K562 (cell line): ENCODE data around the gene KCND1. TPM values are rescaled to one million over a fixed set of nuclear protein-coding genes. Genes with fewer than 3 reads are reported as not detected.
A peak's percentile ranks its signal among the peaks of the same experiment; 100 is the strongest.

Experiments used
- ATF4 ChIP-seq: fragments of 450-650 bp; formaldehyde crosslinking; IDR thresholded peaks from 2 replicates; pipeline ENCODE4 v1.4.0; 2022; ENCODE audit warnings: mild to moderate bottlenecking, moderate library complexity
- BRD9 ChIP-seq: fragments of 450-650 bp; IDR thresholded peaks from 2 replicates; pipeline ENCODE4 v1.6.1; 2018; ENCODE audit warnings: low read depth; ENCODE audit not compliant: partially characterized antibody
- BRF1 ChIP-seq: IDR thresholded peaks from 3 replicates; pipeline ENCODE4 v1.6.1; 2011; ENCODE audit warnings: borderline replicate concordance, mild to moderate bottlenecking; ENCODE audit not compliant: insufficient read length; ENCODE audit errors: extremely low read depth
- ETV6 ChIP-seq, 3 experiments: fragments of 150-350 bp in 1 of 3; sonication (generic) in 1 of 3; formaldehyde crosslinking in 1 of 3; IDR thresholded peaks; 2 replicates each; pipeline versions ENCODE4 v1.6.1 to v1.8.0; 2014 to 2022; ENCODE audit warnings: borderline replicate concordance in 2 of 3, low read depth in 2 of 3, antibody characterized with exemption in 1 of 3, low read length in 1 of 3, mild to moderate bottlenecking in 1 of 3, missing genetic modification reagents in 1 of 3
- FOXA3 ChIP-seq, 2 experiments: fragments of 450-650 bp in 1 of 2; sonication (generic) in 1 of 2; formaldehyde crosslinking; IDR thresholded peaks in 1 of 2; conservative IDR thresholded peaks in 1 of 2; 2 replicates each; pipeline versions ENCODE4 v1.4.0 to v1.8.0; 2020 to 2022; ENCODE audit warnings: mild to moderate bottlenecking in 2 of 2, missing genetic modification reagents in 1 of 2
- GMEB1 ChIP-seq: fragments of 250-450 bp; sonication (Bioruptor Pico); IDR thresholded peaks from 2 replicates; pipeline ENCODE4 v1.4.0; 2020; ENCODE audit warnings: mild to moderate bottlenecking
- HDAC1 ChIP-seq, 2 experiments: fragments of 450-650 bp; IDR thresholded peaks; 2 replicates each; pipeline ENCODE4 v1.6.1; 2016 to 2017; ENCODE audit warnings: inconsistent platforms in 1 of 2, mild to moderate bottlenecking in 1 of 2, moderate library complexity in 1 of 2
- HLTF ChIP-seq: fragments of 450-650 bp; IDR thresholded peaks from 2 replicates; pipeline ENCODE4 v1.6.1; 2016
- HNRNPLL ChIP-seq: fragments of 200-400 bp; formaldehyde crosslinking; IDR thresholded peaks from 2 replicates; pipeline ENCODE4 v1.6.1; 2017; ENCODE audit warnings: low read length, low read depth, mild to moderate bottlenecking; ENCODE audit not compliant: poor library complexity, severe bottlenecking
- KDM1A ChIP-seq, 2 experiments: fragments of 450-650 bp; IDR thresholded peaks; 2 replicates each; pipeline ENCODE4 v1.6.1; 2016; ENCODE audit warnings: mild to moderate bottlenecking in 2 of 2
- MTA1 ChIP-seq: fragments of 450-650 bp; IDR thresholded peaks from 2 replicates; pipeline ENCODE4 v1.6.1; 2017; ENCODE audit warnings: borderline replicate concordance
- NFRKB ChIP-seq: fragments of 450-650 bp; IDR thresholded peaks from 2 replicates; pipeline ENCODE4 v1.6.1; 2016; ENCODE audit warnings: low read depth
- SMARCB1 ChIP-seq: IDR thresholded peaks from 2 replicates; pipeline ENCODE4 v1.6.1; 2011; ENCODE audit warnings: improper control_type of control experiment, low read depth; ENCODE audit not compliant: insufficient read length
- SREBF2 ChIP-seq: sonication (generic); formaldehyde crosslinking; IDR thresholded peaks from 2 replicates; pipeline ENCODE4 v1.4.0; 2020; ENCODE audit warnings: mild to moderate bottlenecking, missing genetic modification reagents
- STAG1 ChIP-seq: sonication (generic); formaldehyde crosslinking; IDR thresholded peaks from 2 replicates; pipeline ENCODE4 v1.5.0; 2020; ENCODE audit warnings: missing genetic modification reagents, borderline replicate concordance
- TAF1 ChIP-seq: IDR thresholded peaks from 2 replicates; pipeline ENCODE4 v1.6.1; 2011; ENCODE audit warnings: mild to moderate bottlenecking, low read length, moderate library complexity; ENCODE audit not compliant: insufficient read depth, control insufficient read depth, severe bottlenecking; ENCODE audit errors: extremely low read depth
- ZNF124 ChIP-seq: sonication (generic); formaldehyde crosslinking; IDR thresholded peaks from 2 replicates; pipeline ENCODE4 v1.8.1; 2022; ENCODE audit warnings: missing genetic modification reagents
- ZNF184 ChIP-seq: sonication (generic); formaldehyde crosslinking; IDR thresholded peaks from 2 replicates; pipeline ENCODE4 v1.5.0; 2020; ENCODE audit warnings: missing genetic modification reagents
- ZNF324 ChIP-seq: fragments of 250-450 bp; sonication (Bioruptor Pico); IDR thresholded peaks from 2 replicates; pipeline ENCODE4 v1.4.0; 2020; ENCODE audit warnings: mild to moderate bottlenecking
- ZNF436 ChIP-seq: fragments of 250-450, 450-650 bp; sonication (Bioruptor Pico); formaldehyde crosslinking; IDR thresholded peaks from 2 replicates; pipeline ENCODE4 v1.7.0; 2020; ENCODE audit warnings: mild to moderate bottlenecking
- ZNF740 ChIP-seq, 3 experiments: fragments of 200-800 bp in 1 of 3; sonication (Bioruptor generic) in 1 of 3; sonication (generic) in 1 of 3; formaldehyde crosslinking in 1 of 3; IDR thresholded peaks; 2 replicates each; pipeline versions ENCODE4 v1.6.1 to v1.8.0; 2016 to 2022; ENCODE audit warnings: mild to moderate bottlenecking in 2 of 3, missing compliant biosample characterization in 2 of 3, missing genetic modification characterization in 2 of 3, missing genetic modification reagents in 1 of 3
- ZNF778 ChIP-seq: fragments of 450-650 bp; formaldehyde crosslinking; IDR thresholded peaks from 2 replicates; pipeline ENCODE4 v1.4.0; 2020; ENCODE audit warnings: mild to moderate bottlenecking, moderate library complexity
- polyA plus RNA-seq, 8 experiments: library from polyadenylated mRNA; depleted of rRNA in 4 of 8; stranded (reverse) in 5 of 8; unstranded in 3 of 8; fragments of >200 nt; fragmentation: Nextera tagmentation in 2 of 8; fragmentation: Illumina TruSeq in 1 of 8; extraction: Ambion mirVana in 2 of 8; extraction: Trizol in 1 of 8; gene quantifications; 2 replicates each; pipeline versions ENCODE4 v1.2.1 to v1.2.3, GENCODE V29; 2011 to 2014; ENCODE audit warnings: inconsistent platforms in 1 of 8, missing spikeins in 1 of 8
- total RNA-seq, 7 experiments: library from RNA; depleted of rRNA in 6 of 7; stranded (reverse); fragments of >200 nt in 6 of 7; fragmentation: Illumina TruSeq in 2 of 7; extraction: Trizol in 2 of 7; gene quantifications; 2 replicates each; pipeline versions ENCODE4 v1.2.1 to v1.2.3, GENCODE V29; 2011 to 2021; ENCODE audit warnings: low replicate concordance in 1 of 7
- TF ChIP-seq, protein P1 (sequence below): IDR thresholded peaks from 2 replicates; pipeline ENCODE4 v1.6.1; 2012; ENCODE audit warnings: low read depth, low read length, improper control_type of control experiment, borderline replicate concordance

KCND1 gene
- total and polyA plus RNA-seq, 9 of the 15 experiments (the other 6 are each of a cell fraction or from before 2014, with no cell fraction given): 0.06 to 0.83 (median 0.39) TPM; not detected in 1

DNA sequence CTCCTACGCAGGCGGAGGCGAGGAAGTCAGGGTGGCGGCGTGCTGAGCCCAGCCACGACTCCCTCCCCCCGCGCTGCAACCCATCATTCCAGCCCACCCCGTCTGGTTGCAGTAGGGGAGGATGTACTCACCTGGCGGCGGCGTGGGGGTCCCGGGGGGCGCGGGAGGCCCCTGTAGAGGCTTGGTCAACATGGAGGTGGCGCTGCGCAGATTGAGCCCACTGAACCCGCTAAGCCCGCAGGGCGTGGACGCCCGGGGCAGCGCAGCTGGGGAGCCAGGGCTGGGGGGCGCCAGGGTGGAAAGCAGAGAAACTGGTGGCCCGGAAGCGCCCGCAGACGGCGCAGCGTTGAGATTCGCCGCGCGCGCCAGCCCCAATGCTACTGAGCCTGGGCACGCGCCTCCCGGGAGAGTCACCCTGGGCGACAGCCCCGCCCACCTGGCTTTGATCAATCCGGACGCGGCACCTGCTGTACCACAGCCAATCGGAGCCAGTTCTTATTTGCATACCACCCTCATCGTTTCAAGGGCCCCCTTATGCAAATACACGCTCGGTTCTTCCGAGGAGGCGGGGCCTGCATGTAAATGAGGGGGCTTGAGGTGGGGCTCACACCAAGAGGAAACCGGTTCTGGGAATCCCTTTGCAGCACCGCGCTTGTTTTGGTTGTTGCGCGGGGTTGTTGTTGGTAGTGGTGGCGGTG lies 52.9 kb downstream of the KCND1 start, which contains the start of gene PIM2 (continued):
- TF ChIP-seq FOXA3 (CRISPR knock-in tag; conservative IDR thresholded peaks at IDR 0.05 in 1 of 2, IDR thresholded peaks at IDR 0.05 in 1 of 2): no peak
- TF ChIP-seq ZNF124: no peak
- TF ChIP-seq BRD9: no peak
- TF ChIP-seq NFRKB: no peak
- TF ChIP-seq HNRNPLL: peak; percentile 82
- no peak for TF ChIP-seq ZNF184 (CRISPR knock-in tag)
- no peak for TF ChIP-seq BRF1
- no peak for TF ChIP-seq ATF4 (CRISPR knock-in tag)
- no peak for TF ChIP-seq ZNF436 (CRISPR knock-in tag)
- TF ChIP-seq HDAC1 (IDR thresholded peaks at IDR 0.05): no peak; a peak in 1 of 4 replicates
- no peak for TF ChIP-seq STAG1
- no peak for TF ChIP-seq KDM1A (IDR thresholded peaks at IDR 0.05)
- no peak for TF ChIP-seq MTA1
- TF ChIP-seq TAF1: peak; percentile 95
- no peak for TF ChIP-seq GMEB1 (CRISPR knock-in tag)
- 0 out of 2 replicates have a peak, but pooled peaks have one; percentile 68 for TF ChIP-seq SREBF2 (CRISPR knock-in tag)
- no peak for TF ChIP-seq ETV6 (IDR thresholded peaks at IDR 0.05; ENCODE audit: borderline replicate concordance in 1 of 2, low read depth in 2 of 2, low read length in 1 of 2)
- TF ChIP-seq ETV6 (CRISPR knock-in tag; IDR thresholded peaks at IDR 0.05; ENCODE audit: borderline replicate concordance): no peak
- no peak for TF ChIP-seq SMARCB1
- TF ChIP-seq, protein P1, sequence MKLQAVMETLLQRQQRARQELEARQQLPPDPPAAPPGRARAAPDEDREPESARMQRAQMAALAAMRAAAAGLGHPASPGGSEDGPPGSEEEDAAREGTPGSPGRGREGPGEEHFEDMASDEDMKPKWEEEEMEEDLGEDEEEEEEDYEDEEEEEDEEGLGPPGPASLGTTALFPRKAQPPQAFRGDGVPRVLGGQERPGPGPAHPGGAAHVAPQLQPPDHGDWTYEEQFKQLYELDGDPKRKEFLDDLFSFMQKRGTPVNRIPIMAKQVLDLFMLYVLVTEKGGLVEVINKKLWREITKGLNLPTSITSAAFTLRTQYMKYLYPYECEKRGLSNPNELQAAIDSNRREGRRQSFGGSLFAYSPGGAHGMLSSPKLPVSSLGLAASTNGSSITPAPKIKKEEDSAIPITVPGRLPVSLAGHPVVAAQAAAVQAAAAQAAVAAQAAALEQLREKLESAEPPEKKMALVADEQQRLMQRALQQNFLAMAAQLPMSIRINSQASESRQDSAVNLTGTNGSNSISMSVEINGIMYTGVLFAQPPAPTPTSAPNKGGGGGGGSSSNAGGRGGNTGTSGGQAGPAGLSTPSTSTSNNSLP: no peak
- TF ChIP-seq ZNF324 (CRISPR knock-in tag): no peak
- TF ChIP-seq ZNF778 (CRISPR knock-in tag): no peak
- TF ChIP-seq HLTF: no peak
- no peak for TF ChIP-seq ZNF740 (CRISPR knock-in tag; IDR thresholded peaks at IDR 0.05)
- TF ChIP-seq ZNF740 (tag; IDR thresholded peaks at IDR 0.05): no peak
